Cerebellar nuclear complex (tissue), 1 donor: ENCODE results near the gene FAAP100.

Experiments
- DNase-seq, 2 experiments: peaks; one replicate each; lab custom pipeline; 2025; lab: John Stamatoyannopoulos, UW

The FAAP100 gene

GRCh38 chr17:81511804-81512561 is 40.2 kb downstream of the FAAP100 start:
- DNase-seq, result no peak

- no peak for DNase-seq
These were observed 40.7 kb downstream of the FAAP100 start for GRCh38 chr17:81511554-81511803.

GRCh38 chr17:81510785-81511553 is 41.2 kb downstream of the FAAP100 start:
- no peak for DNase-seq

GRCh38 chr17:81509972-81510784 is 42.0 kb downstream of the FAAP100 start:
- DNase-seq, result no peak

GRCh38 chr17:81509207-81509971 is 42.8 kb downstream of the FAAP100 start:
- no peak for DNase-seq

GRCh38 chr17:81508639-81509206 is 43.4 kb downstream of the FAAP100 start:
- no peak for DNase-seq

GRCh38 chr17:81503619-81504018 is 48.5 kb downstream of the FAAP100 start:
- DNase-seq, result no peak

- no peak for DNase-seq
These were observed 49.6 kb downstream of the FAAP100 start for GRCh38 chr17:81502471-81503017.

- no peak for DNase-seq
These were observed 52.1 kb downstream of the FAAP100 start for GRCh38 chr17:81500047-81500446.

GRCh38 chr17:81499601-81499970 is 52.6 kb downstream of the FAAP100 start:
- no peak for DNase-seq

- no peak for DNase-seq
These were observed 53.1 kb downstream of the FAAP100 start for GRCh38 chr17:81498953-81499600.

- DNase-seq, result no peak
These were observed 57.4 kb downstream of the FAAP100 start for GRCh38 chr17:81494626-81495377.

GRCh38 chr17:81493198-81494038 is 58.7 kb downstream of the FAAP100 start:
- no peak for DNase-seq

- no peak for DNase-seq
These were observed 59.4 kb downstream of the FAAP100 start for GRCh38 chr17:81492706-81493105.

- DNase-seq, result no peak
These were observed 60.0 kb downstream of the FAAP100 start for GRCh38 chr17:81492202-81492601.

- no peak for DNase-seq
These were observed 60.4 kb downstream of the FAAP100 start for GRCh38 chr17:81491761-81492160.

GRCh38 chr17:81491181-81491581 is 61.0 kb downstream of the FAAP100 start:
- DNase-seq, result no peak

GRCh38 chr17:81489998-81490992 is 61.9 kb downstream of the FAAP100 start:
- no peak for DNase-seq
